ENCODE data around the gene DNAH5. TPM values are rescaled to one million over a fixed set of nuclear protein-coding genes. Genes with fewer than 3 reads are reported as not detected.
"Not testable (repeated sequence)": the region's sequence is repeated elsewhere in the genome, so short reads cannot be mapped to it uniquely, and the experiment has no call there.

The DNAH5 gene
- total RNA-seq, 1 experiment from 2014 or later, result 9.7 TPM

- intact Hi-C loops (cut with micrococcal nuclease; ENCODE audit: unreplicated experiment), result loop anchor here (2.0 to 5.0 kb wide), 3 partner anchors 201 to 672 kb away; partner anchors contain the start of gene OTULIN
Observed at GRCh38 chr5:13989832-13990231, 45.3 kb upstream of the DNAH5 start.

GRCh38 chr5:13987843-13988464 lies 43.5 kb upstream of the DNAH5 start:
- peak; percentile 69 to 87 for DNase-seq
- Histone ChIP-seq H3K79me2 (ENCODE audit: low read depth) (peaks cover 13% of the 10 kb centered on the region; the same call in 1 of the 2 replicates), H3K36me3 (ENCODE audit: low read depth) (no peaks in the 10 kb centered on the region), H3K9me3 (ENCODE audit: insufficient read depth, low read depth) (no peaks in the 10 kb centered on the region), H3K27me3 (ENCODE audit: insufficient read depth, low read depth) (no peaks in the 10 kb centered on the region), H3K4me1 (replicated peaks; ENCODE audit: insufficient read depth) (peaks cover 30% of the 10 kb centered on the region), H3F3A (ENCODE audit: insufficient read depth, low read depth) (peaks cover 8% of the 10 kb centered on the region; the same call in 1 of the 2 replicates), H3K4me2 (peak overlapping the region; percentile 26), H4K20me1 (ENCODE audit: insufficient read depth) (no peaks in the 10 kb centered on the region), H3K27ac (peak overlapping the region; percentile 25; the same call in 1 of the 2 replicates), H3K4me3 (no peak overlapping the region), H2AFZ (no peak overlapping the region), H3K9me2 (ENCODE audit: insufficient read depth) (no peaks in the 10 kb centered on the region)
- POLR2A ChIA-PET (ENCODE audit: unreplicated experiment), result interaction anchor here (0.6 to 0.7 kb wide), 2 partner anchors 50 to 282 kb away, joined by 3 to 4 read pairs; no protein-coding TSS in a partner anchor
- no peak for TF ChIP-seq EZH2 (IDR thresholded peaks at IDR 0.05; ENCODE audit: low read depth)
- peak; percentile 97 for TF ChIP-seq CTCF (conservative IDR thresholded peaks at IDR 0.05)
- BruUV-seq (replicated peaks), result no TSS peak
- CTCF ChIA-PET, result interaction anchor here (0.6 to 1.8 kb wide), 8 partner anchors 45 to 573 kb away, joined by 3 to 10 read pairs (median 4); no protein-coding TSS in a partner anchor
- intact Hi-C loops (cut with micrococcal nuclease; ENCODE audit: unreplicated experiment), result loop anchor here (1.0 to 5.0 kb wide), 9 partner anchors 23 to 674 kb away; partner anchors contain the start of genes OTULIN and TRIO

More at GRCh38 chr5:13989832-13990231, 45.3 kb upstream of the DNAH5 start:
- Histone ChIP-seq H3K9me2 (ENCODE audit: insufficient read depth) (no peaks in the 10 kb centered on the region), H3K79me2 (ENCODE audit: low read depth) (peaks cover 13% of the 10 kb centered on the region; the same call in 1 of the 2 replicates), H3K4me2 (no peak overlapping the region), H3K9me3 (ENCODE audit: insufficient read depth, low read depth) (no peaks in the 10 kb centered on the region), H3K27ac (no peak overlapping the region), H3K36me3 (ENCODE audit: low read depth) (no peaks in the 10 kb centered on the region), H3K4me1 (replicated peaks; ENCODE audit: insufficient read depth) (peaks cover 30% of the 10 kb centered on the region), H4K20me1 (ENCODE audit: insufficient read depth) (no peaks in the 10 kb centered on the region), H3K4me3 (no peak overlapping the region), H2AFZ (no peak overlapping the region), H3K27me3 (ENCODE audit: insufficient read depth, low read depth) (no peaks in the 10 kb centered on the region), H3F3A (ENCODE audit: insufficient read depth, low read depth) (peaks cover 8% of the 10 kb centered on the region; the same call in 1 of the 2 replicates)
- ChIA-PET CTCF (interaction anchor here (0.6 to 1.3 kb wide), 2 partner anchors 100 to 119 kb away, joined by 8 to 9 read pairs; no protein-coding TSS in a partner anchor), POLR2A (ENCODE audit: unreplicated experiment) (interaction anchor here (0.7 kb wide), 1 partner anchor 155 kb away, joined by 3 read pairs; no protein-coding TSS in a partner anchor)
- no peak for TF ChIP-seq EZH2 (IDR thresholded peaks at IDR 0.05; ENCODE audit: low read depth)
- TF ChIP-seq CTCF (conservative IDR thresholded peaks at IDR 0.05), result no peak
- no TSS peak for BruUV-seq (replicated peaks)
- DNase-seq, result no peak

- H3K4me3 ChIP-seq, result no peak overlapping the region; the same call in 1 of the 2 replicates
- ChIA-PET POLR2A (ENCODE audit: unreplicated experiment) (interaction anchor here (0.5 to 1.1 kb wide), 7 partner anchors 49 to 314 kb away, joined by 3 to 9 read pairs (median 3); no protein-coding TSS in a partner anchor), CTCF (interaction anchor here (0.5 to 1.8 kb wide), 9 partner anchors 9 to 1044 kb away, joined by 3 to 7 read pairs (median 4); no protein-coding TSS in a partner anchor)
- TSS peak; percentile 77 for BruUV-seq (replicated peaks)
- intact Hi-C loops (cut with micrococcal nuclease; ENCODE audit: unreplicated experiment), result loop anchor here (1.0 to 5.0 kb wide), 4 partner anchors 199 to 676 kb away; partner anchors contain the start of gene OTULIN
- peak overlapping the region; percentile 30; the same call in 1 of the 2 replicates for H2AFZ ChIP-seq
- no peaks in the 10 kb centered on the region for H3K27me3 ChIP-seq (ENCODE audit: insufficient read depth, low read depth)
- H3K27ac ChIP-seq, result peak overlapping the region; percentile 70
- peak overlapping the region; percentile 58 for H3K4me2 ChIP-seq
- H3K79me2 ChIP-seq (ENCODE audit: low read depth), result peaks cover 13% of the 10 kb centered on the region; the same call in 1 of the 2 replicates
- DNase-seq, result peak; percentile 88 to 97
- H3K36me3 ChIP-seq (ENCODE audit: low read depth), result no peaks in the 10 kb centered on the region
- no peaks in the 10 kb centered on the region for H3K9me3 ChIP-seq (ENCODE audit: insufficient read depth, low read depth)
- peaks cover 30% of the 10 kb centered on the region for H3K4me1 ChIP-seq (replicated peaks; ENCODE audit: insufficient read depth)
- no peak for TF ChIP-seq EZH2 (IDR thresholded peaks at IDR 0.05; ENCODE audit: low read depth)
- no peak for TF ChIP-seq CTCF (conservative IDR thresholded peaks at IDR 0.05)
- H3K9me2 ChIP-seq (ENCODE audit: insufficient read depth), result no peaks in the 10 kb centered on the region
- no peaks in the 10 kb centered on the region for H4K20me1 ChIP-seq (ENCODE audit: insufficient read depth)
- H3F3A ChIP-seq (ENCODE audit: insufficient read depth, low read depth), result peaks cover 8% of the 10 kb centered on the region; the same call in 1 of the 2 replicates
Observed at GRCh38 chr5:13985731-13986418, 41.4 kb upstream of the DNAH5 start.

GRCh38 chr5:13984888-13985287 lies 40.4 kb upstream of the DNAH5 start:
- H4K20me1 ChIP-seq (ENCODE audit: insufficient read depth); H3K36me3 ChIP-seq (ENCODE audit: low read depth); H3F3A ChIP-seq (ENCODE audit: insufficient read depth, low read depth); DNase-seq; BruUV-seq (replicated peaks); H3K27me3 ChIP-seq (ENCODE audit: insufficient read depth, low read depth); H3K4me2 ChIP-seq; H3K9me2 ChIP-seq (ENCODE audit: insufficient read depth); H3K9me3 ChIP-seq (ENCODE audit: insufficient read depth, low read depth); POLR2A ChIA-PET (ENCODE audit: unreplicated experiment); H3K27ac ChIP-seq; H2AFZ ChIP-seq; H3K4me3 ChIP-seq: not testable (repeated sequence)
- CTCF ChIA-PET, result interaction anchor here (1.4 kb wide), 1 partner anchor 28 kb away, joined by 6 read pairs; no protein-coding TSS in a partner anchor
- H3K4me1 ChIP-seq (replicated peaks; ENCODE audit: insufficient read depth), result peaks cover 30% of the 10 kb centered on the region
- peaks cover 13% of the 10 kb centered on the region; the same call in 1 of the 2 replicates for H3K79me2 ChIP-seq (ENCODE audit: low read depth)
- intact Hi-C loops (cut with micrococcal nuclease; ENCODE audit: unreplicated experiment), result loop anchor here (1.0 to 5.0 kb wide), 4 partner anchors 200 to 677 kb away; partner anchors contain the start of gene OTULIN

Data from PC-9 (cell line).